CD14-positive monocyte (primary cell): ENCODE results near the gene BMERB1. TPM values are rescaled to one million over a fixed set of nuclear protein-coding genes. Genes with fewer than 3 reads are reported as not detected.
"Not testable (repeated sequence)": the region's sequence is repeated elsewhere in the genome, so short reads cannot be mapped to it uniquely, and the experiment has no call there.

Experiments
- DNase-seq, 3 donors: peaks; one replicate each; pipeline ENCODE4 v3.0.0-alpha.2; 2011 to 2022
- H2AFZ ChIP-seq: 2 replicates; pipeline ENCODE4 v1.6.0; 2012; ENCODE audit warnings: mild to moderate bottlenecking, low read depth, low read length, inconsistent platforms; ENCODE audit not compliant: insufficient read depth, poor library complexity, severe bottlenecking
- H3K27ac ChIP-seq, 2 donors: 1 replicate in 1 of 2; 2 replicates in 1 of 2; pipeline ENCODE4 v1.5.1; 2012 to 2013; ENCODE audit warnings: low read length in 2 of 2, control low read depth in 1 of 2, inconsistent platforms in 1 of 2, low read depth in 1 of 2, mild to moderate bottlenecking in 1 of 2
- H3K27me3 ChIP-seq, 2 donors: one replicate each; pipeline versions ENCODE4 v1.6.0 to v1.6.1; 2011 to 2013; ENCODE audit warnings: low read length in 2 of 2; ENCODE audit not compliant: control insufficient read depth in 2 of 2, insufficient read depth in 2 of 2
- H3K36me3 ChIP-seq, 2 donors: replicated peaks in 1 of 2; 1 replicate in 1 of 2; 2 replicates in 1 of 2; pipeline versions ENCODE4 v1.5.1 to v1.6.1; 2012 to 2013; ENCODE audit warnings: low read length in 2 of 2, control low read depth in 1 of 2, inconsistent platforms in 1 of 2, mild to moderate bottlenecking in 1 of 2; ENCODE audit not compliant: insufficient read depth in 2 of 2, control insufficient read depth in 1 of 2
- H3K4me1 ChIP-seq, 2 donors: 1 replicate in 1 of 2; 2 replicates in 1 of 2; pipeline versions ENCODE4 v1.5.1 to v1.6.1; 2012 to 2013; ENCODE audit warnings: low read length in 2 of 2, control low read depth in 1 of 2, inconsistent platforms in 1 of 2, mild to moderate bottlenecking in 1 of 2, moderate library complexity in 1 of 2; ENCODE audit not compliant: insufficient read depth in 2 of 2, control insufficient read depth in 1 of 2
- H3K4me2 ChIP-seq: replicated peaks from 2 replicates; pipeline ENCODE3; 2012; ENCODE audit warnings: low read length, moderate library complexity, mild to moderate bottlenecking; ENCODE audit not compliant: poor library complexity, severe bottlenecking; ENCODE audit errors: extremely low read depth
- H3K4me3 ChIP-seq, 3 experiments: fragments of 200-600 bp in 1 of 3; sonication (generic) in 1 of 3; replicated peaks in 1 of 3; 1 replicate in 2 of 3; 2 replicates in 1 of 3; pipeline ENCODE4 v1.5.1; 2011 to 2013; ENCODE audit warnings: low read length in 3 of 3, mild to moderate bottlenecking in 3 of 3, control low read depth in 2 of 3, low read depth in 2 of 3, inconsistent platforms in 1 of 3, moderate library complexity in 1 of 3
- H3K79me2 ChIP-seq: 2 replicates; pipeline ENCODE4 v1.6.0; 2012; ENCODE audit warnings: mild to moderate bottlenecking, control low read depth, inconsistent platforms, low read length, moderate library complexity; ENCODE audit not compliant: insufficient read depth
- H3K9ac ChIP-seq: 2 replicates; pipeline ENCODE4 v1.6.0; 2017; ENCODE audit warnings: low read length, mild to moderate bottlenecking; ENCODE audit not compliant: insufficient read depth, poor library complexity, severe bottlenecking
- H3K9me3 ChIP-seq, 2 donors: replicated peaks in 1 of 2; 1 replicate in 1 of 2; 2 replicates in 1 of 2; pipeline versions ENCODE4 v1.5.1 to v1.6.1; 2012 to 2013; ENCODE audit warnings: low read length in 2 of 2, control low read depth in 1 of 2; ENCODE audit not compliant: control insufficient read depth in 1 of 2, insufficient read depth in 1 of 2
- H4K20me1 ChIP-seq: 2 replicates; pipeline ENCODE4 v1.6.0; 2012; ENCODE audit warnings: mild to moderate bottlenecking, low read length, control low read depth, moderate library complexity; ENCODE audit not compliant: insufficient read depth
- H3K27ac Mint-ChIP-seq, 7 donors: one replicate each; pipeline ENCODE4 v1.8.0; 2020; ENCODE audit warnings: mild to moderate bottlenecking in 7 of 7, mixed read lengths in 7 of 7, moderate library complexity in 6 of 7, inconsistent platforms in 2 of 7
- H3K27me3 Mint-ChIP-seq, 3 donors: one replicate each; pipeline ENCODE4 v1.8.0; 2021 to 2022; ENCODE audit warnings: low read depth in 3 of 3, mild to moderate bottlenecking in 3 of 3, mixed read lengths in 3 of 3, moderate library complexity in 3 of 3, inconsistent platforms in 1 of 3
- H3K36me3 Mint-ChIP-seq, 2 donors: one replicate each; pipeline ENCODE4 v1.8.0; 2020; ENCODE audit warnings: mixed read lengths in 2 of 2, inconsistent platforms in 1 of 2, mild to moderate bottlenecking in 1 of 2
- H3K4me1 Mint-ChIP-seq: one replicate; pipeline ENCODE4 v1.8.0; 2020; ENCODE audit warnings: mild to moderate bottlenecking, mixed read lengths
- H3K4me3 Mint-ChIP-seq, 2 donors: one replicate each; pipeline ENCODE4 v1.8.0; 2020; ENCODE audit warnings: mild to moderate bottlenecking in 2 of 2, mixed read lengths in 2 of 2, moderate library complexity in 1 of 2
- H3K9me3 Mint-ChIP-seq, 7 donors: one replicate each; pipeline ENCODE4 v1.8.0; 2020 to 2022; ENCODE audit warnings: mixed read lengths in 7 of 7, mild to moderate bottlenecking in 6 of 7, moderate library complexity in 6 of 7, inconsistent platforms in 2 of 7
- CTCF ChIP-seq: fragments of 200-600 bp; IDR thresholded peaks from one replicate; pipeline ENCODE4 v1.8.0; 2022; ENCODE audit warnings: antibody characterized with exemption, mild to moderate bottlenecking
- WGBS: methylation state at CpG from one replicate; pipeline ENCODE4 v1.1.5; 2013; ENCODE audit warnings: missing lambda C conversion rate; ENCODE audit not compliant: insufficient coverage; 5-methylcytosine and 5-hydroxymethylcytosine counted together
- intact Hi-C, 2 donors: fragments of 100-400 bp; cut with micrococcal nuclease; formaldehyde crosslinking; loops; one replicate each; pipeline versions ENCODE4 v1.15.0 to v1.15.1; 2023
- polyA plus RNA-seq, 3 donors: library from polyadenylated mRNA; depleted of rRNA in 1 of 3; unstranded in 2 of 3; stranded (reverse) in 1 of 3; fragments of 300-500 nt in 2 of 3; fragments of >200 nt in 1 of 3; fragmentation: Illumina TruSeq in 2 of 3; gene quantifications; 1 replicate in 2 of 3; 2 replicates in 1 of 3; pipeline ENCODE4 v1.2.3, GENCODE V29; 2012 to 2021

BMERB1 gene
- polyA plus RNA-seq, 3 donors = 0.11 to 0.28 (median 0.11) TPM

- H3K27me3 Mint-ChIP-seq = peaks cover 3 to 12% (median 3%) of the 10 kb centered on the region in 3 donors
- no peak overlapping the region for H3K27ac Mint-ChIP-seq
- peaks cover 2% of the 10 kb centered on the region for H3K4me1 Mint-ChIP-seq
- H3K36me3 Mint-ChIP-seq = no peaks in the 10 kb centered on the region
- Histone ChIP-seq H2AFZ (no peak overlapping the region), H4K20me1 (no peaks in the 10 kb centered on the region), H3K9me3 (no peaks in the 10 kb centered on the region), H3K9ac (no peak overlapping the region), H3K79me2 (no peaks in the 10 kb centered on the region), H3K4me3 (no peak overlapping the region), H3K4me1 (no peaks in the 10 kb centered on the region), H3K27ac (no peak overlapping the region), H3K36me3 (no peaks in the 10 kb centered on the region), H3K27me3 (no peaks in the 10 kb centered on the region), H3K4me2 (no peak overlapping the region)
- intact Hi-C loops = loop anchor here (5.0 to 10.0 kb wide), 2 partner anchors 276 to 278 kb away; no protein-coding TSS in a partner anchor
- DNase-seq = no peak
- H3K4me3 Mint-ChIP-seq = no peak overlapping the region
- H3K9me3 Mint-ChIP-seq = peaks cover 0 to 2% (median 0%) of the 10 kb centered on the region in 7 donors
- 50% methylated on average over 2 of the region's 6 CpGs for WGBS
- no peak for TF ChIP-seq CTCF
Measured at GRCh38 chr16:15426796-15427195, 7.6 kb upstream of the BMERB1 start.

GRCh38 chr16:15427648-15428239, 6.6 kb upstream of the BMERB1 start:
- Mint-ChIP-seq H3K27me3 (peaks cover 3 to 13% (median 3%) of the 10 kb centered on the region in 3 donors), H3K36me3 (no peaks in the 10 kb centered on the region), H3K4me1 (peaks cover 2% of the 10 kb centered on the region), H3K27ac (no peak overlapping the region), H3K9me3 (peaks cover 0 to 2% (median 0%) of the 10 kb centered on the region in 7 donors), H3K4me3 (no peak overlapping the region)
- no peaks in the 10 kb centered on the region for H3K9me3 ChIP-seq
- H3K4me3 ChIP-seq = no peak overlapping the region
- H3K27me3 ChIP-seq = peaks cover 0 to 1% of the 10 kb centered on the region in 2 donors
- DNase-seq = peak; percentile 30 to 40 (median 38)
- no peak overlapping the region for H3K27ac ChIP-seq
- H2AFZ ChIP-seq = no peak overlapping the region
- H4K20me1 ChIP-seq = no peaks in the 10 kb centered on the region
- no peaks in the 10 kb centered on the region for H3K36me3 ChIP-seq
- WGBS = 0% methylated on average over 3 of the region's 8 CpGs
- H3K4me1 ChIP-seq = no peaks in the 10 kb centered on the region
- peak; percentile 62 for TF ChIP-seq CTCF
- intact Hi-C loops = loop anchor here (5.0 to 10.0 kb wide), 2 partner anchors 275 to 277 kb away; no protein-coding TSS in a partner anchor
- no peak overlapping the region for H3K9ac ChIP-seq
- H3K79me2 ChIP-seq = no peaks in the 10 kb centered on the region
- H3K4me2 ChIP-seq = no peak overlapping the region

- 97% methylated on average over 10 of the region's 11 CpGs for WGBS
- H2AFZ ChIP-seq = not testable (repeated sequence)
Measured at GRCh38 chr16:15430884-15431283, 3.5 kb upstream of the BMERB1 start.

More at GRCh38 chr16:15430884-15431283, 3.5 kb upstream of the BMERB1 start:
- H3K4me3 ChIP-seq, H3K9me3 Mint-ChIP-seq, H3K36me3 Mint-ChIP-seq, H3K9ac ChIP-seq, H3K4me2 ChIP-seq, intact Hi-C loops, H4K20me1 ChIP-seq, H3K9me3 ChIP-seq, H3K27ac ChIP-seq, H3K4me3 Mint-ChIP-seq, H3K79me2 ChIP-seq, DNase-seq, H3K36me3 ChIP-seq: not testable (repeated sequence)
- peaks cover 12% of the 10 kb centered on the region for H3K4me1 Mint-ChIP-seq
- peaks cover 29 to 32% (median 32%) of the 10 kb centered on the region in 3 donors for H3K27me3 Mint-ChIP-seq
- peaks cover 4 to 14% of the 10 kb centered on the region in 2 donors for H3K4me1 ChIP-seq
- H3K27ac Mint-ChIP-seq = peak overlapping the region in 1 of 7 donors; percentile 72
- H3K27me3 ChIP-seq = peaks cover 22 to 31% of the 10 kb centered on the region in 2 donors
